Suprapubic skin (tissue), 4 donors: Measurements from ENCODE around the gene OR2A1.
"Not testable (repeated sequence)": the region's sequence is repeated elsewhere in the genome, so short reads cannot be mapped to it uniquely, and the experiment has no call there.

Experiments
- CTCF ChIP-seq, 2 donors: fragments of 200-600 bp in 1 of 2; fragments of 450-650 bp in 1 of 2; sonication (generic) in 1 of 2; IDR thresholded peaks; one replicate each; pipeline ENCODE4 v1.5.1; 2016 to 2019; ENCODE audit warnings: antibody characterized with exemption in 2 of 2, mild to moderate bottlenecking in 1 of 2, moderate library complexity in 1 of 2
- EP300 ChIP-seq: sonication (generic); formaldehyde crosslinking; IDR thresholded peaks from one replicate; pipeline ENCODE4 v1.6.1; 2017; ENCODE audit warnings: antibody characterized with exemption
- POLR2A ChIP-seq, 2 donors: fragments of 450-650 bp; IDR thresholded peaks; one replicate each; pipeline ENCODE4 v1.6.1; 2017; ENCODE audit warnings: antibody characterized with exemption in 2 of 2, mild to moderate bottlenecking in 2 of 2, moderate library complexity in 2 of 2
- POLR2AphosphoS5 ChIP-seq, 3 donors: sonication (generic); formaldehyde crosslinking; IDR thresholded peaks; one replicate each; pipeline ENCODE4 v1.6.1; 2017; ENCODE audit warnings: antibody characterized with exemption in 3 of 3

DNA sequence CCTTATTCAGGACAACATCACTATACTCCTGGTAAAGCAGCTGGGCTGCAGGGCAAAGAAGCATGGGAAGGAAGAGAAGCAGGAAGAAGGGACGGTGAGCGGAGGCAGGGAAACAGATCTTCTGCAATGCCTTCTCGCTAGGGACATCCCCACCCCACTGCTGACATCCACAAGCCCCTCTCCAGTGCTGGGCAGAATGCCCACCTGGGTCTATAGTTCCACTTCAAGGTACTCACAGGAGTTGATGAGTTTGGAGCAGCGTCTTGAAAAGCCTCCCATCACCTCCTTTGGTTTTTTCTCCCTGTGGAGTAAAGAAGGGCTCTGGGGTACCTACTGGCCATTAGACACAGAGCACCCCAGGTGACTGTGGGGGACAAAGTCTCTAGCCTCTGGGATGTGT lies 29.7 kb upstream of the OR2A1 start:
- TF ChIP-seq CTCF (IDR thresholded peaks at IDR 0.05); POLR2A (IDR thresholded peaks at IDR 0.05); EP300; POLR2AphosphoS5 (IDR thresholded peaks at IDR 0.05): not testable (repeated sequence)
